Left hindlimb (tissue), 1 donor: ENCODE measurements around the gene BLM.

Experiments used
- DNase-seq: peaks from one replicate; pipeline ENCODE4 v3.0.0-alpha.2; 2018

The BLM gene

DNA sequence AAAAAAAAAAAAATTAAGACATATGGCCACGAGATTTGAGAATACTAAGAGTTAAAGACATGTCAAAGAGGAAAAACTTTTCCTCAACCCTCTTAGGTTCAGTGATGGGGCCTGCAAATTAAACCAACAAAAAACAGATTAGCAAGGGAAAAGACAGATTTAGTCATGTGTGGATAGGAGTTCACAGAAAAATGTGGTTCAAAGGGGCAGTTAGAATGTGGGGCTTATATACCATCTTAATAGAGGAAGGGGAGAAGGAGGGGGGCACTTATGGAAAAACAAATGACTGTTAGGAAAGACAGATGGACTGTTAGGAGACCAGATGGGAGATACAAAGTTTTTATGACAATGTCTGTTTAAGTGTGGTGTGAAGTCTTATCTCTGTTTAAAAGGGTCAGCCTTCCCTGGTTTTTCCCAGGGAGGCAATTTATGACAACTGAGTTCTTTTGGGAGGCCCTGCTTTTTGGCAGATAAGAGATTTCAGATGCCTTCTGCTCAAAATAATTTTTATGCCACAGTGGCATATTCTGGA, 82.6 kb downstream of the BLM start:
- DNase-seq, result no peak

GRCh38 chr15:90801803-90802202, 84.7 kb downstream of the BLM start:
- DNase-seq, result no peak

GRCh38 chr15:90807074-90807785, 90.1 kb downstream of the BLM start:
- no peak for DNase-seq

DNA sequence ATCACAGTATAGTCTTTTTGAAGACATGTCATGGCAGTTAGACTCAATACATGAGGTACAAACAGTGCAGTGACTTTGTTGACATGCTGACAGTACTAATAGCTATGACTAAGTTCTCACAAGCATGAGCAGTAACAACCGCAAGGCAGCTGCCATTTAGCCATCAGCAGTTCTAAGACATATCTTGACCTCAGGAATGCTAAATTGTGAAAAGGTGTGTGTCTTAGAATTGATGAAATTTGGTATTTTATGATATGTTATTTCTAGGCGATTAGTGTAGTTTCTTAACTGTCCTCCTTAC, 90.6 kb downstream of the BLM start:
- no peak for DNase-seq

DNA sequence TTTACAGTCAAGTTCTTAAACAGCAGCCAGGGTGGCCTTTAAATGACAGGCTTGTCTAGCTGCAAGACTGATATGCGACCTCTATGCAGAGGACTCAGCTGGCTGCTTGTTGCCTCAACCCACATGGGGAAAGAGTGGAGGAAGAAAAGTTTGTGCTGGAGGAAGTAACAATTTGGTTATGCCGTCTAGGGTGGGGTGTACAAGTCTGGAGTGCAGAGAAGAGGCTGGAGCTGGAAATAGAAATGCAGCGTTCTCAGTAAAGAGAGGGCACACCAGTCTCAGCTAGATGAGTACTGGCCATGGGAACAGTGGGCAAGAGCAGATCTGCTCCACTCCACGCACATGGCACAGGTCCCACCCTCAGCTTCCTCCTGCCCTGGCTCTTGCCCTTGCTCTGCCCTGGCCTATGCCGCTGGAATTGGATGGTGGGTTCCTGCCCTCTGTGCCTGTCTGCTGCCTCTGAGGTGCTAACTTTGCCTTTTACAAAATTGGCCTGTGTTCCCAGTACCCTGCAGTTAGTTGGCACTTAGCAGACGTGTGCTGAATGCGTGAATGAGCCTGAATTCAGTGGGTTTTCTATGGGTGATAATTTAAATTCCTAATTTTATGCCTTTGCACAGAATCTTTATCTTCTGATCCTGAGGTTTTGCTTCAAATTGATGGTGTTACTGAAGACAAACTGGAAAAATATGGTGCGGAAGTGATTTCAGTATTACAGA, 91.5 kb downstream of the BLM start:
- no peak for DNase-seq

DNA sequence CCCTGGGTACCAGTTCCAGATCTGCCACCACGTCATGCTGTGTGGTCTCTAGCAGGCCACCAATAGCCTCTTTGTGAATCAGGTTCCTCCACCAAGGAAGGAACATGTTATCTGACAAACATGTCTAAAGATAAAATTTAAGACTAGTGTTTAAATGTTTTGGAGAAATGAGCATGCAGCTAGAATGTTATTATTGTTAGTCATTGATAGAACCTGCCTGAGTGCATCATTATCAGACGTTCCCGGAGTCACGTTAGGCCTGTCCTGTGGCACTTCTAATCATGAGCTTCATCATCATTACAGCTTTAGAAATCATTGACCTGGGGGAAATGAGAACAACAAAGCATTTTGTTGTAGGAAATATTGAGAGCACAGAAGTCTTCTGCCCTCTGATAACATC, 92.4 kb downstream of the BLM start:
- no peak for DNase-seq

DNA sequence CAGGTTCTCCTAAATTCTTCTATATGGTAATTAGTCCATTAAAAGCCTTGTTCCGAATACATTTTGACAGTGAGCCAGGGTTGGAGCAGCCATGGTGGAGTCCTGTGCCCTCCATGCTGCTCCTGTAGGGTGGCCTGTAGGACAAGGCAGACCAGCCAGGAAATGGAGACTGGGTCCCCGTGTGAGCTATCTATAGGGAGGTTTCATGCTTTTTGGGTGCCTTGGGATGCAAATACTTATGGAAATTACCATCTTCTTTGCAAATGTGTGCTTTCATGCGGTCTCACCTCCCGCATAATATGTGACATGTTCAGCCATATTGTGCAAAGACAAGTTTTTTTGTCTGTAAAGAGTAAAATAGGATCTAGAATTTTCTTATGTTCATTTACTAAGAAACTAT, 93.2 kb downstream of the BLM start:
- DNase-seq, result no peak

DNA sequence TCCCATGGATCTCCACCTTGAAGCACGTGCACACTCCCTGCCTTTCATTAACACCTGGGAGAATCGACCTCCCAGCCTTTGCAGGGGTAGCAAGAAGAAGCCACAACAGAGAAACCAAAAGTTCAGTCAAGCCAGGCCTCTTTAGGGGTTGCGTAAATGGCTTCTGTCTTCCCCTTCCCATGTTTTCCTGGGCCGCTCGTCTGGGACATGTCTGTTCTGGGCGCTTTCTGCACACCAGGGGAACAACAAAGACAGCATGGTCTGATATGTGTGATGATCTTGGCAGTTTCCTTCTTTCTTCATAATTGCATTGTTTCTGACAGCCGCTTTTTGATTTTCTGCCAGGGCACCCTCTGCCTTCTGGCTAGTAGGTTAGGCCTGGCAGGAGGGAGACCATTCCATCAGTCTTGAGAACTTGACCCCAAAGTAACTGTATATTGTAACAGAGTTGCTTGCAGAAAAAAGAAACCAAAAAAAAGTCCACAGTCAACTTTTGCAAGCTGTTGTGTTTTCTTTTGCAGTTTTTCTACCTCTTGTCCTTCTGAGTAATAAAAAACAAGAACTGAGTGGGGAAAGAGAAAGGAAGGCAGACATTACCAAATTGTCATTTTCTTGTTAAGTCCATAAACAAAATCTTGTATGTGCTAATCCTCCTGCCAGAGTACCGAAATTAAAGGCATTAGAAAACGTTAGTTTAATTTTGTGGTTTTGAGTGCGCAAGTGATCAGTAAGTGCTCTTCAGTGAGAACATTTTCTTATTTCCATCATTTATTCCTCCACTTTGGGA, 95.2 kb downstream of the BLM start:
- no peak for DNase-seq

GRCh38 chr15:90812958-90813265, 95.8 kb downstream of the BLM start:
- DNase-seq, result no peak

GRCh38 chr15:90813796-90814190, 96.6 kb downstream of the BLM start:
- no peak for DNase-seq

GRCh38 chr15:90814191-90814821, 97.2 kb downstream of the BLM start:
- DNase-seq, result no peak

- no peak for DNase-seq
Observed at GRCh38 chr15:90816401-90817116, 99.4 kb downstream of the BLM start.

- no peak for DNase-seq
Observed at GRCh38 chr15:90817117-90818057, 100.2 kb downstream of the BLM start.

DNA sequence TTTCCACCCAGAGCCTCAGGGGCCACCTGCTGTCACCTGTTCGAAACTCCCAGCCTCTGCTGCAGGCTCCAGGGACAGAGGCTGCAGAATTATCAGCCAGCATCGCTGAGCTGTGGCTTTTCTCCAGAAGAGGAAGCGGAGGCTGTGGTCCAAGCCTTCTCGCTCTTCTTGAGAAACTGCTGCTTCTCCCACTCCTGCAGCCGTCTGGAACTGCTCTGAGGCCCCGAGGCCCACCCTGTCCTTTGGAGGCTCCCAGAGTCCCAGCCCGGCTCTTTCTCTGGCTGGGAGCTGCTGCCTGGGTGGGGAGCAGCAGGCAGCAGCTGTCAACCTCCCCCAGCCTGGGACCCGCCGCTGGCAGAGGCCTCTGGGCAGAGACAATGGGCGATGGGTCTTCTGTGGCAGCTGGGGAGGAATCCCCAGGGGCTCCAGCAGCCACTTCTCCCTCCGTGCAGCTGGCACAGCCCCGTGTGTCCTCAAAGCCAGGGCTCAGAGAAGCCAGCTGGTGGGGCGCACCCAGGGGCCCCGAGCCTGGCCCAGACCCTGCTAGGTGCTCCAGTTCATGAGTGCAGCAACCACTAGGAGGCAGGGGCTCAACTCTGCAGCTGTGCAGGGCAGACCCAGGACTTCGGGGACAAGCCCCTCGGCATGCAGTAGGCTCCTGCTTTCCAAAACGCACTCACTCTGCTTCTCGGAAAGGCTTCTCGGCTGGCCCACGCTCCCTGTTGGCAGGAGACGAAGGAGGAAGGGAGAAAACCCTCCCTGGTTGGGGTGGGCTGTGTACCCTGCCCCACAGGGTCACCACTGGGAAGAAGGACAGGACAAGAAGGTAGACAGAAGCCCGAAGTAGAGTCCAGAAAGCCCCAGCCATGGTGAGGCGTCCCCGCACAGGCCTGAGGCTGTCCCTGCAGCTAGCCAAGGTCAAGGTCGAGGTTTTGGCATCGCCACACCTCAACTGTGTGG, 101.4 kb downstream of the BLM start:
- no peak for DNase-seq

DNA sequence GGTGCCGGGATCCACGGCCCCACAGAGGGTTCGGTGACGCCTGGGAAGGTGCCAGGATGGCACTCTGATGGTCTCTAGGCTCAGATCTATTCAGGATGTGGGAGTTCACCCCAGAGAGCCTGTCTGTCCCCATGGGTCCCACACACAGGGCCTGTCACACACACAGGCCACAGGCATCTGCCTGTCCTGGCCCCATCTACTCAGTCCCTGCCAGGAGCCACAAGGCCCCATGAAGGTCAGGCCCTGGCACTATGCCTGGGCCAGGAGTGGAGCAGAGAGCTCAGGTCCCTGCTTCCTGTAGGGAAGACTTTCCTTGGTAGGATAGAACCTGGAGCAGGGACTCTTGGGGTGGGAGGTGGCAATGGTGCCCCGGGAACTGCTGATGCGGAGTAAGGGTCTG, 102.2 kb downstream of the BLM start:
- no peak for DNase-seq

DNA sequence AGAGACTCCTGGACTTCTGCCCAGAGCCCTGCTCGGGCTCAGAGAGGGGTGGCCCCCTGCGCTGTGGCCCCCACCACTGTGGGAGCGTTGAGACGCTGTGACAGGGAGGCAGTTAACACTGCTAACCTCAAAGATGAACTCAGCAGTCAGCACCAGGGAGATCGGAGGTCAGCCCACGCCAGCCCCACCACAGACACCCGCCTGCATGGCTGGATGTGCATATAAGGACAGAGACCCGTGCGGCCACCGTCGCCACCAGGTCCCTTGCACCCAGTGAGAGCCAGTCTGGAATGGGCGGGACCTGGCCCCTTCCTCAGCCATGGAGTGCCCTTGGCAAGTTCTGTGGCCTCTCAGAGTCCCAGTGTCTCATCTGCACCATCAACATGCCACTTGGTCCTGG, 102.7 kb downstream of the BLM start:
- DNase-seq, result no peak

- DNase-seq, result no peak
Observed at GRCh38 chr15:90820481-90820880, 103.3 kb downstream of the BLM start.

DNA sequence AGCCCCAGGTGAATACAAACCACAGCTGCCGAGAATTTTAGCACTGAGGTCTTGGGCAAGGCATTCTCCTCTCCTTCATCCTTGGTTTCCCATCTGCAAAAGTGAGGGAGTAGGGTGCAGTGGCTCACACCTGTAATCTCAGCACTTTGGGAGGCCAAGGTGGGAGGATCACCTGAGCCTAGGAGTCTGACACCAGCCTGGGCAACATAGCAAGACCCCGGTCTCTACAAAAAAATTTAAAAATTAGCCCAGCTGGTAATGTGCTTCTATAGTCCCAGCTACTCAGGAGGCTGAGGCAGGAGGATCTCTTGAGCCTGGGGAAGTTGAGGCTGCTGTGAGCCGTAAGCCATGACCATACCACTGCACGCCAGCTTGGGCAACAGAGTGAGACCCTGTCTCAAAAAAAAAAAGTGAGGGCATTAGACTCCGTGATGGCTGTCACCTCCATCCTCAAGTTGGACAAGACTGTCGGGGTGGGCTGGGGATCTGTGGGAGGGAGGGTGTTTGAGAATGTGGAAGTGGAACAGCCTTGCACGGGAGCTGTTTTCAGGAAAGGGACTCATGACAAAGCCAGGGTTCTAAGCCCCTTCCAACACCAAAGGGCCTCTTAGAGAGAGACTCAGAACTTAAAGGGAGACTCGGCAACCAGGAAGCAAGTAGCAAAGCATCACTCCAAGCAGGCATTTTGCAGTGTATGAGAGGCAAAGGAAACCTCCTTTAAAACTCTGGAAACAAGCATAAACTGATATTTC, 105.2 kb downstream of the BLM start:
- DNase-seq, result no peak

DNA sequence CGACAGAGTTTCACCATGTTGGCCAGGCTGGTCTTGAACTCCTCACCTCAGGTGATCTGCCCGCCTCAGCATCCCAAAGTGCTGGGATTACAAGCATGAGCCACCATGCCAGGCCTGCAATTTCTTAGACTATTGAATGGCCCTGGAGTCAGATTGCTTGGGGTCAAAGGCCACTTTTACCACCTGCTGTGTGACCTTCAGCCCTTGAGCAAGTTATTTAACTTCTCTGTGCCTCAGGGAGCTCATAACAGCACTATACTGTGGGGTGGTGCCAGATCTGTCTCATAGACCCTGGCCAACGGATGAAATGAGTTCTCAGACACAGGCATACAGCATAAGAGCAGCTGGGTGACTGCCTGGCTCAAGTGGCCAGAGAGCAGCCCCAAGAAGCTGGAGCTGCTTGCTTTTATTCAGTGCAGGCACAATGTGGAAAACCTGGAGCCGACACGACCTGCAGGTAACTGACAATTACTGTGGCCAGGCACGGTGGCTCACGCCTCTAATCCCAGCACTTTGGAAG, 106.4 kb downstream of the BLM start:
- DNase-seq, result no peak
